ENCODE data around the gene CDK6. TPM values are rescaled to one million over a fixed set of nuclear protein-coding genes. Genes with fewer than 3 reads are reported as not detected.

The CDK6 gene
- total and polyA plus RNA-seq, 9 of the 15 experiments (the other 6 are each of a cell fraction or from before 2014, with no cell fraction given) = 7.6 to 109 (median 44.4) TPM

DNA sequence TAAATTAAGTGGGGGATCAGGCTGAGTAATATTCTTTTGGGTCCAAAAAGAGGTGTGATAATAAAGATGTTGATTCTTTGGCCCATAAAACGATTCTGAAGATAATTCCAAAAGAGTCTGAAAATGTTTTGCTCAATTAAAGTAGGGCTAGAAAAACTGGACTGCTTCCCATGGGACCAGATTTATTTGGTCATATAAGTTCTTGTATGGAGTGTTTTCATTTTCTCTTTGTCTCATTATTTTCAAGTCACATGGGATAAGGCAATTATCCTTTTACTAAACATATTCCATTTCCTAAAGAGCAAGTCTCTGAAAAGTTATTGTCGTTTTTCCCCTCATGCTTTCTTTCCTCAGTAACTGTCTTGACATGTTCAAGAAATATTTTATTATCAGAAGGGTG is 41.5 kb downstream of the CDK6 start:
- POLR2A ChIA-PET = no interaction called here
- intact Hi-C loops (cut with micrococcal nuclease) (no loop called here), in situ Hi-C loops (cut with MboI) (no loop called here)
- WGBS (ENCODE audit: insufficient coverage, low coverage, missing lambda C conversion rate) = 25% methylated on average over 2 of the region's 2 CpGs
- Histone ChIP-seq H3K36me3 (ENCODE audit: control insufficient read depth, insufficient read depth, low read length) (no peaks in the 10 kb centered on the region; the same call in 2 of the 3 replicates), H3K9ac (ENCODE audit: insufficient read depth in 1 of 2, low read depth in 2 of 2, low read length in 2 of 2) (no peak overlapping the region), H3K27me3 (ENCODE audit: control insufficient read depth in 2 of 2, insufficient read depth in 2 of 2, low read length in 2 of 2) (no peaks in the 10 kb centered on the region), H3K79me2 (ENCODE audit: control insufficient read depth, insufficient read depth, low read length) (peaks cover 97% of the 10 kb centered on the region), H3K4me3 (no peak overlapping the region), H2AFZ (ENCODE audit: low read depth, low read length) (no peak overlapping the region), H3K9me1 (ENCODE audit: control insufficient read depth, insufficient read depth, low read length) (no peaks in the 10 kb centered on the region), H4K20me1 (replicated peaks; ENCODE audit: control insufficient read depth, insufficient read depth, low read length) (no peaks in the 10 kb centered on the region; the same call in 1 of the 2 replicates), H3K4me2 (ENCODE audit: insufficient read depth, low read length) (no peak overlapping the region), H3K27ac (ENCODE audit: extremely low read depth, low read depth, low read length) (no peak overlapping the region), H3K4me1 (replicated peaks in 1 of 2; ENCODE audit: control insufficient read depth in 2 of 2, insufficient read depth in 2 of 2, low read length in 2 of 2) (peaks cover 0 to 12% of the 10 kb centered on the region in 2 experiments; a peak in 3 of 5 replicates), H3K9me3 (replicated peaks; ENCODE audit: control insufficient read depth, insufficient read depth, low read depth, low read length) (0 out of 2 replicates have a peak, but pooled peaks cover 2% of the 10 kb centered on the region)
- CTCF ChIA-PET (ENCODE audit: low intra/inter-chr PET ratio) = no interaction called here
- no TSS peak for BruUV-seq (replicated peaks)
- DNase-seq (ENCODE audit: extremely low read depth in 1 of 4, low spot score in 3 of 4) = no peak
- no peak for FAIRE-seq
- TF ChIP-seq TAL1 (IDR thresholded peaks at IDR 0.05) (no peak), ZNF778 (CRISPR knock-in tag; IDR thresholded peaks at IDR 0.05) (no peak), EP300 (IDR thresholded peaks at IDR 0.05; ENCODE audit: low read length) (no peak), ZNF217 (CRISPR knock-in tag; IDR thresholded peaks at IDR 0.05) (no peak)
- TF ChIP-seq, protein P1, sequence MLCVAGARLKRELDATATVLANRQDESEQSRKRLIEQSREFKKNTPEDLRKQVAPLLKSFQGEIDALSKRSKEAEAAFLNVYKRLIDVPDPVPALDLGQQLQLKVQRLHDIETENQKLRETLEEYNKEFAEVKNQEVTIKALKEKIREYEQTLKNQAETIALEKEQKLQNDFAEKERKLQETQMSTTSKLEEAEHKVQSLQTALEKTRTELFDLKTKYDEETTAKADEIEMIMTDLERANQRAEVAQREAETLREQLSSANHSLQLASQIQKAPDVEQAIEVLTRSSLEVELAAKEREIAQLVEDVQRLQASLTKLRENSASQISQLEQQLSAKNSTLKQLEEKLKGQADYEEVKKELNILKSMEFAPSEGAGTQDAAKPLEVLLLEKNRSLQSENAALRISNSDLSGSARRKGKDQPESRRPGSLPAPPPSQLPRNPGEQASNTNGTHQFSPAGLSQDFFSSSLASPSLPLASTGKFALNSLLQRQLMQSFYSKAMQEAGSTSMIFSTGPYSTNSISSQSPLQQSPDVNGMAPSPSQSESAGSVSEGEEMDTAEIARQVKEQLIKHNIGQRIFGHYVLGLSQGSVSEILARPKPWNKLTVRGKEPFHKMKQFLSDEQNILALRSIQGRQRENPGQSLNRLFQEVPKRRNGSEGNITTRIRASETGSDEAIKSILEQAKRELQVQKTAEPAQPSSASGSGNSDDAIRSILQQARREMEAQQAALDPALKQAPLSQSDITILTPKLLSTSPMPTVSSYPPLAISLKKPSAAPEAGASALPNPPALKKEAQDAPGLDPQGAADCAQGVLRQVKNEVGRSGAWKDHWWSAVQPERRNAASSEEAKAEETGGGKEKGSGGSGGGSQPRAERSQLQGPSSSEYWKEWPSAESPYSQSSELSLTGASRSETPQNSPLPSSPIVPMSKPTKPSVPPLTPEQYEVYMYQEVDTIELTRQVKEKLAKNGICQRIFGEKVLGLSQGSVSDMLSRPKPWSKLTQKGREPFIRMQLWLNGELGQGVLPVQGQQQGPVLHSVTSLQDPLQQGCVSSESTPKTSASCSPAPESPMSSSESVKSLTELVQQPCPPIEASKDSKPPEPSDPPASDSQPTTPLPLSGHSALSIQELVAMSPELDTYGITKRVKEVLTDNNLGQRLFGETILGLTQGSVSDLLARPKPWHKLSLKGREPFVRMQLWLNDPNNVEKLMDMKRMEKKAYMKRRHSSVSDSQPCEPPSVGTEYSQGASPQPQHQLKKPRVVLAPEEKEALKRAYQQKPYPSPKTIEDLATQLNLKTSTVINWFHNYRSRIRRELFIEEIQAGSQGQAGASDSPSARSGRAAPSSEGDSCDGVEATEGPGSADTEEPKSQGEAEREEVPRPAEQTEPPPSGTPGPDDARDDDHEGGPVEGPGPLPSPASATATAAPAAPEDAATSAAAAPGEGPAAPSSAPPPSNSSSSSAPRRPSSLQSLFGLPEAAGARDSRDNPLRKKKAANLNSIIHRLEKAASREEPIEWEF (CRISPR knock-in tag; IDR thresholded peaks at IDR 0.05) = no peak
- no peak for ATAC-seq

Data from K562 (cell line).